ENCODE measurements around the gene HPDL.
A peak's percentile ranks its signal among the peaks of the same experiment; 100 is the strongest.

HPDL gene

GRCh38 chr1:45348966-45349677, 22.4 kb downstream of the HPDL start:
- DNase-seq, result peak in 9 of 51 donors; percentile 13 to 28 (median 22)

- DNase-seq, result no peak
These were observed 24.8 kb downstream of the HPDL start for GRCh38 chr1:45351508-45351907.

GRCh38 chr1:45353685-45354084, 27.0 kb downstream of the HPDL start:
- DNase-seq, result peak in 5 of 51 donors; percentile 6 to 27 (median 13)

- no peak for DNase-seq
These were observed 28.1 kb downstream of the HPDL start for GRCh38 chr1:45354838-45355237.

DNA sequence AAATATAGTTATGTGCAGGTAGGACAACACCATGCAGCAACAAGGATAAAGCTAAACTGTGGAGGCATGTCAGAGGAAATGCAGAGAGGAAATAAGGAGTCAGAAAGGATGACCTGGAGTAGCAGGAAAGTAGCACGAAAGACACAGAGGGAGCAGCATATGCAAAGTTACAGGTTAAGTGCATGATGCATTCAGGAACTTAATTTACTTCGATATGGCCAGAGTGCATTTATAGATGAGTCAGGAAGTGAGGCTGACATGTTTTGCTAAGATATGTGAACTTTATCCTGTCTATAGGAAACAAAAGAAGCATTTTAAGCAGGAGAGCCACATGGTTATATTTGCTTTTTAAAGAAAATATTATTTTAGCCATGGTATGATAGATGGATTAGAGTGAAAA, 29.0 kb downstream of the HPDL start:
- no peak for DNase-seq

GRCh38 chr1:45356186-45356585, 29.5 kb downstream of the HPDL start:
- no peak for DNase-seq

DNA sequence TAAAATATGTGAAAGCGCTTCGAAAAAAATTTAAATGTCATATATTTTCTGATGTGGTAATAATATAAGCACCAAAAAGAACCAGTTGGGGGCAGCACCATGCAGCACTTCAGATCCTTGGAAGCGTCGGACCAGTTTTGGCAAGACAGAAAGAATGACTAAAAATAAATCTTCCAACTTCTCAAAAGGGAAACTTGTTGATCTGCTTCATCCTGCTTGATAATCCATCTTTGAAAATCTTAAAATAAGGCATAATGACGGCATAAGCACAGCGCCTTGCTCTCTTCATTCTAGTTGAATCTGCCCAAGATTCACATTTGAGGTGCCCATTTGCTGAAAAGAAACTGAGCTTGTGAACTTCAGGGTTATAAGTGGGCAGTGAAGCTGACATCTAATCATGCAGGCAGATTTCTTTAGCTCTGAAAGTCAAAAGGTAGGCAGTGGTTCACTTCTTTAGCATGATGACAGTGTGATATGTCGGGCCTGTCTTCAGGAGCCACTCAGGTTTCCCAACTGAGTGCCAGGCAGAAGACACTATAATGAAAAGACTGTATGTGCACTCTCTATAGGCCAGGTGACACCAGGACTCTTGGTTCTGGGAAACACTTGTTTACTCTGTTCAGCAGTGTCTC, 33.3 kb downstream of the HPDL start:
- DNase-seq, result peak in 30 of 51 donors; percentile 5 to 79 (median 46)

GRCh38 chr1:45360981-45361380, 34.3 kb downstream of the HPDL start:
- DNase-seq, result peak in 7 of 51 donors; percentile 10 to 33 (median 18)

DNA sequence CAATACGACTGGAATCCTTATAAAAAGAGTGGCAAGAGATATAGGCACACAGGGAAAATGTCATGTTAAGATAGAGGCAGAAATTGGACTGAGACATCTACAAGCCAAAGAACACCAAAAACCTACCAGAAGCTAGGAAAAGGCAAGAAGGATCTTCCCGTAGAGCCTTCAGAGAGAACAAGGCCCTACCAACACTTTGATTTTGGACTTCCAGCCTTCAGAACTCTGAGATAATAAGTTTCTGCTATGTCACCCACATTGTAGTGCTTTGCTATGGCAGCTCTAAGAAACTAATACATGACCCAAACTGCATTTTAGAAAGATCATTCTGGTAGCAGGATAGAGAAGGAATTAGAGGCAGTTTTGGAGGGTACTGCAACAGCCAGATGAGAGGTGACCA, 37.6 kb downstream of the HPDL start:
- DNase-seq, result no peak

DNA sequence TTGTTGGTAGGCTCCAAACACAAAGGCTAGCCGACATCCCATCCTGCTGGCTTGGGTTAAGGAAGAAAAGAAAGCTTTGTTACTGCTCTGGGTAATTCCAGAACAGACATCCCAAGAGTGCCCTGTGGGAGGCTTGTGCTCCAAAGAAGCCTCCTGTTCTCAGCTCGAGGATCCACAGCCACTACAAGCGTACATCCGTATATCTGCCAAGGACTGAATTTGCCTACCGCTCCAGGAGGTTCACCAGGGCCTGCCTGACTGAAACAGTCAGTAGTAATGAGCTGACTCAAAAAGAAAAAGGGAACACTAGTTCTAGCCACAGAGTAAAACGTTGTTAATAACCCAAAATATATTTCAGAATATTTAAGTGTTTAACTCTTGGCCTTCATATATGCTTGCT, 38.4 kb downstream of the HPDL start:
- DNase-seq, result peak in 13 of 51 donors; percentile 11 to 48 (median 33)

- DNase-seq, result no peak
These were observed 43.9 kb downstream of the HPDL start for GRCh38 chr1:45370575-45370974.

DNA sequence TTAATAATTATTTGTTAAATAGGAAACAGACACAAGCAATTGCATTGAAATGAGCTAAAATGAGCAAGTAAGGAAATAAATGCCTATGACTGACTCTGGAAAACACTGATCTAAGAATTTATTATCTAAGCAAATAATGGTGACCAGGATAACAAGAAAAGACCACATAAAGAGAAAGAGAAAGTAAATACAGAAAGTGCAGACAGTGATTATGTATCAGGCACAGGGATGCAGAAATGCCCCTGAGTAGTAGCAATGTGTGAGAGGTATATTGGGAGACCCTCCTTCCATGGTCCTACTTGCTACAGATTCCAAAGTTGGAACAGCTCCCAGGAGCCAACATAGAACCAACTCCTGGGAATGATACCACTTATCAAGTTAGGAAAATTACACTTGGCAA, 46.9 kb downstream of the HPDL start:
- DNase-seq, result no peak

GRCh38 chr1:45375104-45376090, 48.7 kb downstream of the HPDL start:
- no peak for DNase-seq

DNA sequence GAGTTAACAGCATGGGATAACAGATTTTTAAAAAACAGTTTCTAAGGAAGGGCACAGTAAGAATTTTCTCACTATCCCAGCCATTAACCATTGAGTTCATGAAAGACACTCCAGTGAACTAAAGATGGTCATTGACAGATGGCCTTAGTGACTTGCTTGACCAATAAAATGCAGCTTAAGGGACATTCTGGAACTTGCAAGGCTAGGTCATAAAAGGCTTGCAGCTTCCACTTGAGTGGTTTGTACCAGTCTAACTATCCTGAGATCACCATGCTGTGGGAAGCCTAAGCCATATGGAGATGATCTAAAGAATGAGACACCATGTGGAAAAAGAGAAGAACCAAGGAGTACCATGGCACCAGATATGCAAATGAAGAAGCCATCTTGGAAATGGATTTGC, 51.5 kb downstream of the HPDL start:
- no peak for DNase-seq

Measured in hypothalamus (tissue), 51 donors.